Suprapubic skin (tissue), 4 donors: ENCODE results near the gene FAM83B. TPM values are rescaled to one million over a fixed set of nuclear protein-coding genes. Genes with fewer than 3 reads are reported as not detected.

ENCODE experiments used
- DNase-seq, 2 donors: peaks; one replicate each; pipeline ENCODE4 v3.0.0-alpha.2; 2019; ENCODE audit warnings: low spot score in 2 of 2
- H3K27ac ChIP-seq: fragments of 200-600 bp; sonication (generic); one replicate; pipeline ENCODE4 v1.5.1; 2019
- H3K27me3 ChIP-seq: fragments of 200-600 bp; sonication (generic); one replicate; pipeline ENCODE4 v1.5.1; 2019
- H3K36me3 ChIP-seq: fragments of 200-600 bp; sonication (generic); one replicate; pipeline ENCODE4 v1.5.1; 2019
- H3K4me1 ChIP-seq: fragments of 200-600 bp; sonication (generic); one replicate; pipeline ENCODE4 v1.5.1; 2019
- H3K4me3 ChIP-seq: fragments of 200-600 bp; sonication (generic); one replicate; pipeline ENCODE4 v1.5.1; 2019; ENCODE audit warnings: mild to moderate bottlenecking
- H3K9me3 ChIP-seq: fragments of 200-600 bp; sonication (generic); one replicate; pipeline ENCODE4 v1.5.1; 2019
- EP300 ChIP-seq: sonication (generic); formaldehyde crosslinking; IDR thresholded peaks from one replicate; pipeline ENCODE4 v1.6.1; 2017; ENCODE audit warnings: antibody characterized with exemption
- POLR2A ChIP-seq, 2 donors: fragments of 450-650 bp; IDR thresholded peaks; one replicate each; pipeline ENCODE4 v1.6.1; 2017; ENCODE audit warnings: antibody characterized with exemption in 2 of 2, mild to moderate bottlenecking in 2 of 2, moderate library complexity in 2 of 2
- POLR2AphosphoS5 ChIP-seq, 3 donors: sonication (generic); formaldehyde crosslinking; IDR thresholded peaks; one replicate each; pipeline ENCODE4 v1.6.1; 2017; ENCODE audit warnings: antibody characterized with exemption in 3 of 3
- whole genome bisulfite sequencing: methylation state at CpG from one replicate; pipeline ENCODE4 v1.1.5; 2018; 5-methylcytosine and 5-hydroxymethylcytosine counted together
- total RNA-seq, 4 donors: library from RNA; depleted of rRNA; stranded (reverse); fragments of >200 nt; gene quantifications; one replicate each; pipeline ENCODE4 v1.1.0, GENCODE V29; 2016
- TF ChIP-seq, protein P1 (sequence below), 2 donors: fragments of 200-600 bp in 1 of 2; fragments of 450-650 bp in 1 of 2; sonication (generic) in 1 of 2; IDR thresholded peaks; one replicate each; pipeline ENCODE4 v1.5.1; 2016 to 2019; ENCODE audit warnings: antibody characterized with exemption in 2 of 2, mild to moderate bottlenecking in 1 of 2, moderate library complexity in 1 of 2

The FAM83B gene
- total RNA-seq, 4 donors from 2014 or later, result 100 to 153 (median 125) TPM

DNA sequence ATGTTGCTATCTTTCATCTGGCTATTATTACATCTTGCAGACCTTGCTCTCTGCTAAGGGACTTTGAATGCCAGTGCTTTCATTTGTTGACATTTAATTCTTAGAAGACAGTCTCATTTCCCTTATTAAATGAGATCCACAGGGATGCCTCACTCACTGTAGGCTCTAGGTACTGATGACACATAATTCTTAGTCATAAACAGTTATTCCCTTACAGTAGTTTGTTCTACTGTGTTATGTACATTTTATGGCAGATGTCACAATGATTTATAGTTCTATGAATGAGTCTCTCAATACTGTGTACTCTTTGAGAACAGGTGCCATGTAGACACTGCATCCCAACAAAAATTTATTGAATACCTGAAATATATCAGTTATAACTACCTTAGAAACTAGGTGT is 70.3 kb downstream of the FAM83B start:
- H3K27ac ChIP-seq, result no peak overlapping the region
- H3K4me3 ChIP-seq, result no peak overlapping the region
- no peaks in the 10 kb centered on the region for H3K36me3 ChIP-seq
- no peaks in the 10 kb centered on the region for H3K27me3 ChIP-seq
- H3K4me1 ChIP-seq, result no peaks in the 10 kb centered on the region
- no peaks in the 10 kb centered on the region for H3K9me3 ChIP-seq
- no peak for TF ChIP-seq POLR2A (IDR thresholded peaks at IDR 0.05)
- TF ChIP-seq EP300, result no peak
- no peak for TF ChIP-seq POLR2AphosphoS5 (IDR thresholded peaks at IDR 0.05)
- TF ChIP-seq, protein P1, sequence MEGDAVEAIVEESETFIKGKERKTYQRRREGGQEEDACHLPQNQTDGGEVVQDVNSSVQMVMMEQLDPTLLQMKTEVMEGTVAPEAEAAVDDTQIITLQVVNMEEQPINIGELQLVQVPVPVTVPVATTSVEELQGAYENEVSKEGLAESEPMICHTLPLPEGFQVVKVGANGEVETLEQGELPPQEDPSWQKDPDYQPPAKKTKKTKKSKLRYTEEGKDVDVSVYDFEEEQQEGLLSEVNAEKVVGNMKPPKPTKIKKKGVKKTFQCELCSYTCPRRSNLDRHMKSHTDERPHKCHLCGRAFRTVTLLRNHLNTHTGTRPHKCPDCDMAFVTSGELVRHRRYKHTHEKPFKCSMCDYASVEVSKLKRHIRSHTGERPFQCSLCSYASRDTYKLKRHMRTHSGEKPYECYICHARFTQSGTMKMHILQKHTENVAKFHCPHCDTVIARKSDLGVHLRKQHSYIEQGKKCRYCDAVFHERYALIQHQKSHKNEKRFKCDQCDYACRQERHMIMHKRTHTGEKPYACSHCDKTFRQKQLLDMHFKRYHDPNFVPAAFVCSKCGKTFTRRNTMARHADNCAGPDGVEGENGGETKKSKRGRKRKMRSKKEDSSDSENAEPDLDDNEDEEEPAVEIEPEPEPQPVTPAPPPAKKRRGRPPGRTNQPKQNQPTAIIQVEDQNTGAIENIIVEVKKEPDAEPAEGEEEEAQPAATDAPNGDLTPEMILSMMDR (IDR thresholded peaks at IDR 0.05), result no peak
- no peak for DNase-seq

DNA sequence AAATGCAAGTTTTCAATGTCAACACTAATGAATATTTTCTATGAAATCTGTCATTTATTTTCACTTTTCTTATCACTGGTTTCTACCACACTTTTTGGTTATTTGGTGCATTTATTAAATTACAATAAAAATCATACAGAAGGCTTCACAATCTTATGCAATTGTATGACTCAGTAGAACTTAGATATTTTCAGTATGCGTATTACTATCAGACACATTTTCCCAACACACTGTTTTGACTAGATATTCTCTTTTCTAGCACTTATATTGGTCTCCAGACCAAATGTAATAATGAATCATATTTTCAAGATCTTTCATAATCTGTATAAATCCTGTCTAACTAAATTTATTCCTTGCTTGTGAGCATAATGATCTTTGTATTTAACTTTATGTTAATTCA is 74.1 kb downstream of the FAM83B start:
- Histone ChIP-seq H3K36me3 (no peaks in the 10 kb centered on the region), H3K9me3 (no peaks in the 10 kb centered on the region), H3K4me3 (no peak overlapping the region), H3K27ac (no peak overlapping the region), H3K4me1 (no peaks in the 10 kb centered on the region), H3K27me3 (no peaks in the 10 kb centered on the region)
- WGBS, result 82% methylated on average over 1 of the region's 1 CpG
- DNase-seq, result no peak
- TF ChIP-seq EP300 (no peak), POLR2A (IDR thresholded peaks at IDR 0.05) (no peak), POLR2AphosphoS5 (IDR thresholded peaks at IDR 0.05) (no peak)
- TF ChIP-seq, protein P1 (IDR thresholded peaks at IDR 0.05), result no peak

DNA sequence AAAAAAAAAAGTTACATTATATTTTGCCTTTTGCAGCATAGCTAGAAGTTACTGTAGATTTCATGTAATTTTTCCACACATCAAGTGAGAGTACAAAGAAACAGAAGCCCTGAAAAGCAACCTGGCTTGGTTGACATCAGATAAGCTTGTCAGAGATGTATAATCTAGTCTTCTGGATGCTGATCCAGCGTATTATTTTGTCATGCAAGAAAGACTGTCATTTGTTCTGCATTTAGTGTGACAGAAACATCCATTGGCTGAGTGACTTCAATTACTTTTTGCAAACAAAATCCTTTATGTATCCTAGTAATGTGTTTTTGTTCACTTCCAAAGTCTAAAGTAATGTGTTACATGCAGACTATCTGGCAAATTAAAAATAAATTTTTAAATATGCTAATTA is 75.3 kb downstream of the FAM83B start:
- H3K36me3 ChIP-seq, result no peaks in the 10 kb centered on the region
- H3K27ac ChIP-seq, result no peak overlapping the region
- no peak for DNase-seq
- 42% methylated on average over 1 of the region's 1 CpG for WGBS
- no peak for TF ChIP-seq POLR2A (IDR thresholded peaks at IDR 0.05)
- TF ChIP-seq, protein P1 (IDR thresholded peaks at IDR 0.05), result no peak
- TF ChIP-seq EP300, result no peak
- no peak for TF ChIP-seq POLR2AphosphoS5 (IDR thresholded peaks at IDR 0.05)
- no peaks in the 10 kb centered on the region for H3K4me1 ChIP-seq
- no peak overlapping the region for H3K4me3 ChIP-seq
- H3K27me3 ChIP-seq, result no peaks in the 10 kb centered on the region
- H3K9me3 ChIP-seq, result no peaks in the 10 kb centered on the region

DNA sequence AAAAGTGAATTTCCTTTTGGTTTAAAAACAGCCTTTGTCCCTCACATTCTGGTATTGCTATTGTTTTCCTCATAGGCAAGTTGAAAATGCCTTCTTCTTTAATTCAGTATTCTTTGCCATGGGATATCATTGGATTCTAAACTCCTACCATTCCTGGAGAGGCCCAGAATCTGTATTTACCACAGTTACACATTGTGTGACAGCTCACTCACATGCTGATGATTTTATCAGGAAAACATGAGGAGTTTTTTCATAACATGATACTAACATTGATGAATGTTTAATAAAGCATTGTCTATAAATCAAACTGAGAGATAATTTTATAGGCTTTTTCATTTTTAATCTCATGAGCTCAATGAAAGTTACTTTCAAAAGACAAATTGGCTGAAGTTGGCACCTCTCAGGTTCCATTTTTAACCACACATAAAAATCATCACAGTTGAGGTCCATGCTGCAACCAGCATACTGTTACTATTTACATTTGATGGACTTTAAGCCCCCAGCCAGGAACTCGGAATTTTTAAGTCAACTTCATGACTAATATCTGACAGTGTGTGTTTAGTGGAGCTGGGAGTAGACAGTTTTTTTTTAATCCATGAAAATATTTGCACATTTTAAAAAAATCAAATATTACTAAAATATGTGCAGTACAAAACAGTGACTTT is 82.8 kb downstream of the FAM83B start:
- Histone ChIP-seq H3K9me3 (no peaks in the 10 kb centered on the region), H3K4me1 (no peaks in the 10 kb centered on the region), H3K4me3 (no peak overlapping the region), H3K27me3 (no peaks in the 10 kb centered on the region), H3K27ac (no peak overlapping the region), H3K36me3 (no peaks in the 10 kb centered on the region)
- TF ChIP-seq EP300 (no peak), POLR2AphosphoS5 (IDR thresholded peaks at IDR 0.05) (no peak), POLR2A (IDR thresholded peaks at IDR 0.05) (no peak)
- TF ChIP-seq, protein P1 (IDR thresholded peaks at IDR 0.05), result no peak
- WGBS, result 50% methylated on average over 1 of the region's 1 CpG
- DNase-seq, result no peak

DNA sequence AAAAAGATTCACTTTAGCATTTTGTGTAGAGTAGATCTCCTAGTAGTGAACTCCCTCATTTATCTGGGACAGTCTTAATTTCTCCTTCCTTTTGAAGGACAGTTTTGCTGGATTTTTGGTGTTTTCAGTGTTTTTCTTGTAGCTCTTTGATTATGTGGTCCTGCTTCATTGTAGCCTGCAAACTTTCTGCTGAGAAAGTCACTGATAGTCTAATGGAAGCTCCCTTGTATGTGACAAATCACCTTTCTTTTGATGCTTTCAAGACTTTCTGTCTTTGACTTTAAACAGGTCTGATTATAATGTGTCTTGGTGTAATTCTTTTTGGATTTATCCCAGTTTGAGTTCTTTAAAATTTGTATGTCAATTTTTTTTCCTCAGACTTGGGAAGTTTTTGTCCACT is 86.1 kb downstream of the FAM83B start:
- no peak for TF ChIP-seq POLR2A (IDR thresholded peaks at IDR 0.05)
- TF ChIP-seq, protein P1 (IDR thresholded peaks at IDR 0.05), result no peak
- TF ChIP-seq POLR2AphosphoS5 (IDR thresholded peaks at IDR 0.05), result no peak
- no peak for TF ChIP-seq EP300
- no peaks in the 10 kb centered on the region for H3K27me3 ChIP-seq
- no peak overlapping the region for H3K4me3 ChIP-seq
- H3K4me1 ChIP-seq, result no peaks in the 10 kb centered on the region
- no peak overlapping the region for H3K27ac ChIP-seq
- H3K36me3 ChIP-seq, result no peaks in the 10 kb centered on the region
- H3K9me3 ChIP-seq, result no peaks in the 10 kb centered on the region
- no peak for DNase-seq
